ENCODE data around the gene LMNTD2.
A peak's percentile ranks its signal among the peaks of the same experiment; 100 is the strongest.

- TF ChIP-seq CTCF (IDR thresholded peaks at IDR 0.05; ENCODE audit: low read length) (peak; percentile 9; the same call in 1 of the 2 replicates), EZH2 (IDR thresholded peaks at IDR 0.05; ENCODE audit: borderline replicate concordance, low read length) (no peak)
Observed at GRCh38 chr11:559020-559620, 1.4 kb downstream of the LMNTD2 start.
